Measurements from ENCODE around the gene WDR86.

DNA sequence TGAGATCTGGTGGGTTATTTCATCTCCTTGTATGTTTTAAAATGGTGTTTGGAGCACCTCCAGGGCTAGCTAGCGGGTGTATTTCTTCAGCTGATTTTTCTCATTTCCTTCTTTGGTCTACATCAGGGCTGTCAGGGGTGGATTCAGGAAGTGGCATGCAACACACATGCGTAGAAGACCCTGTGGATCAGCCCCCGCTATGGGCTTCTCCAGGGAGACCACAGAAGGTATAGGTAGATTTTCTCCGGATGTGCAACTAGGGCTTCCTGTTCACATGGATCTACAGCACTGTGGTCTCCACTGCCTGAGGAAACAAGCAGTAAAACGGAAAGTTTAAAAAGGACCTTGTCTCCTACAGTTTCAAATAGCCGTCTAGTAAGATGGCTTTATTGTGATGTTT lies 57.9 kb downstream of the WDR86 start:
- no peak for TF ChIP-seq GATA2 (IDR thresholded peaks at IDR 0.05; ENCODE audit: low read depth, low read length)
- no peak for TF ChIP-seq GATA3 (IDR thresholded peaks at IDR 0.05; ENCODE audit: low read depth, low read length)
